Activated naive CD4-positive, alpha-beta T cell treated with Interleukin-2 at 50 U/mL for 16 hours (primary cell): ENCODE measurements around the gene RERE.

Source experiments
- DNase-seq: peaks from one replicate; pipeline ENCODE4 v3.0.0-alpha.2; 2020

RERE gene

DNA sequence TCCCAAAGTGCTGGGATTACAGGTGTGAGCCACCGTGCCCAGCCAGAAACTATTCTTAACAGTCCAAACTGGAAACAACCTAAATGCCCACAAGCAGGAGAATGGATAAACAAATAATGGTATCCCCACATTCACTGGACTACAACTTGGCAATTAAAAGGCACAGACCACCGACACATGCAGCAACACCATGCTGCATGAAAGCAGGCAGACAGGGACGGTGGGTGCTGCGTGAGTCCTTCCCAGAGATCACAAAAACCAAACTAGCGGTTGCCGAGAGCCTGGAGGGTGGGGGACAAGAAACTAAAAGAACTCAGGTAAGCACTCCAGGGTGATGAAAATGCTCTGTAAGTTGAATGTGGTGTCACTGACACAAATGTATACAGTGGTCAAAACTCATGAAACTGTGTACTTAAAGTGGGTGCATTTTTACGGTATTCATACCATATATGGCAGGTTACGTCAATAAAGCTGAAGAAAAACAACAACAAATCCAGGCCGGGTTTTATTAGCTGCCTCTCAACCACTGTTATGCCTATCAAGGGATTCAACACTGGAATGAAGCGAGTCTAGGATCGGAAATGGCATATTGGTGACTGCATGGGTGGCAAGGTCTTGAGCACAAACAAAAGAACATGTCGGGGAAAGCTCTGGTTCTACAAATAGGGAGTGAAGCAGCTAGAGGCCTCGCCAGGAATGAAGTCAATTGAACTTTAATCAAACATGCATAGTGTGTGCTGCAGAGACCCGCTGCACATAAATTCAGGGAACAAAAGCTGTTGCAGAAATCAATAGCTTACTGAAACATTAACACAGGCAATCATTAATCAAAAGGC is 447.2 kb downstream of the RERE start:
- DNase-seq, result no peak

DNA sequence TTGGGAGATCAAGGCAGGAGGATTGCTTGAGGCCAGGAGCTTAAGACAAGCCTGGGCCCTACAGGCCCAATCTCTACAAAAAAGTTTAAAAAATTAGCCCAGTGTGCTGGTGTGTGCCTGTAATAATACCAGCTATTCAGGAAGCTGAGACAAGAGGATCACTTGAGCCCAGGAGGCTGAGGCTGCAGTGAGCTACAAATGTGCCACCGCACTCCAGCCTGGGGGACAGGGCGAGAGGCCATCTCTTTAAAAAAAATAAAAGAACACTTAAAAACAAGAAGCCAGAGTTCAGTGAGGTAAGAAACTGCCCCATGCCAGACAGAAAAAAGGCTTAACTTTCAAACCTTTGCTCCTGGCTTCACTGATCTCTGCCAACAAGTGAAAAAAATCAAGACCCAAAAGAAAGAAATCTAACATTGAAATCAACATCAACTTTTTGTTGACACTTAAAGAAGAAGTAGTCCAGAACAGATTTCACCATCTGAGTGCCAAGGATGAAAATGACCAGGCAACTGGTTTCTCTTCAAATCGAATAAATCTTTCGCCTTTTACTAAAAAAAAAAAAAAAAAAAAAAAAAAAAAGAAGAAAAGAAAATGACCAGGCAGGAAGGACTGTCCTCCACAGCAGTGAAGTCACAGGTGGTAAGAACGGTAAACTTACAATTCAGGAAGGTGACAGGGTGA is 448.3 kb downstream of the RERE start:
- no peak for DNase-seq

DNA sequence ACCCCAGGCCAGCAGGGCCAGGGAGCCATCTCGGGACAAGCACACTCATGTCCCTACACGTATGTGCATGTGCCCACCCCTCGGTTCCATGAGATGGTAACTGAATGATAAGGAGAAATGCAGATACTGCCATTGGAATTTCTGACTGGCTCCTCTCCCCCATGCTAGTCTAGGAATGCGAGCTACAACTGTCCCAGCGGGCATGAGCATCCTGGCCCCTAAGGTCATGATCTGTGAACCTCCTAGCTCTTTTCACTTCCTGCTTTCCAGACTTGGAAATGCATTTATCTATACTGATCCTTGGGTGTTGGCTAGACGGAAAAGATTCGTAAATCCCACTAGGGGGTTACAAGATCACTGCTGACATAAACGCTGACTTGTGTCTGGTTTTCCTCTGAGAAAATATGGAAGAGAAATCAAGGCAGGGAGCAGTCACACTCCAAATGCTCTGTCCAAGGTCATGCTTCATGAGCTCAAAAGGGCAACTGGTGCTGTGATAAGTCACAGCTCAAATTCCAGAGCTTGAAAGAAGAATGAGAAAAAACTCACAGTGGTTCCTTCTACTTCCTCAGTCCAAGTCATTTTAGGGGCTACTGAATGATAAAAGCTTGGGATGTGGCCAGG is 449.8 kb downstream of the RERE start:
- DNase-seq, result no peak

DNA sequence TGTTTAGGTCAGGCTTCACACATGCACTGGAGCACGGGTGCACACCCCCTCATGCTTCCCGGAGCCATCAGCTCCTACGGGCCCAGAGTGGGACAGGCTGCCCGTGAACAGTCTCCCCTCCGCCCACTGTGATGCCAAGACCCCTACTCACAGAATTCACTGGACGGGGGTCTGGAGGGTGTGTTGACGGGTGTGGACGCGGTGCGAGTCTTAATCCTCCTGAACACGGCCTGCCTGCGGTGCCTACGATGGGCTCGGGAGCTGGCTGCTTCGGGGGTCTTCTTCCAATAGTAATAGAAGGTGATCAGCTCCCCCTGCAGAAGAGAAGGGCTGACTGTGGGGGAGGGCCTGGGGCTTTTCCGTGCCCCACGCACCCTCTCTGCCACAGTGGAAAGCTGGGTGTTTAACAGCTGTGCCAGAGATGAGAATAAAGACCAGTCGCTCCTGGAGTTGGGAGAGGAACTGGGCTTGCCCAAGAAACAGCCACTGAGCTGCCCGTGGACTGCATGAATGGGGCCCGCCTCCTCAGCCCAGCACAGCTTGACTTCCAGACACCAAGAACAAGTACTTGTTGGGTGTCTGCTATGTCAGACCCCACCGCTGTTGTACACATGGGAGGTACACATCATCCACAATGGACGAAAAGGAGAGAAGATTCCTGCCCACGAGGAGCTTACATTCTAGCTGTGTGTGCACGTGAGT is 451.6 kb downstream of the RERE start:
- no peak for DNase-seq

DNA sequence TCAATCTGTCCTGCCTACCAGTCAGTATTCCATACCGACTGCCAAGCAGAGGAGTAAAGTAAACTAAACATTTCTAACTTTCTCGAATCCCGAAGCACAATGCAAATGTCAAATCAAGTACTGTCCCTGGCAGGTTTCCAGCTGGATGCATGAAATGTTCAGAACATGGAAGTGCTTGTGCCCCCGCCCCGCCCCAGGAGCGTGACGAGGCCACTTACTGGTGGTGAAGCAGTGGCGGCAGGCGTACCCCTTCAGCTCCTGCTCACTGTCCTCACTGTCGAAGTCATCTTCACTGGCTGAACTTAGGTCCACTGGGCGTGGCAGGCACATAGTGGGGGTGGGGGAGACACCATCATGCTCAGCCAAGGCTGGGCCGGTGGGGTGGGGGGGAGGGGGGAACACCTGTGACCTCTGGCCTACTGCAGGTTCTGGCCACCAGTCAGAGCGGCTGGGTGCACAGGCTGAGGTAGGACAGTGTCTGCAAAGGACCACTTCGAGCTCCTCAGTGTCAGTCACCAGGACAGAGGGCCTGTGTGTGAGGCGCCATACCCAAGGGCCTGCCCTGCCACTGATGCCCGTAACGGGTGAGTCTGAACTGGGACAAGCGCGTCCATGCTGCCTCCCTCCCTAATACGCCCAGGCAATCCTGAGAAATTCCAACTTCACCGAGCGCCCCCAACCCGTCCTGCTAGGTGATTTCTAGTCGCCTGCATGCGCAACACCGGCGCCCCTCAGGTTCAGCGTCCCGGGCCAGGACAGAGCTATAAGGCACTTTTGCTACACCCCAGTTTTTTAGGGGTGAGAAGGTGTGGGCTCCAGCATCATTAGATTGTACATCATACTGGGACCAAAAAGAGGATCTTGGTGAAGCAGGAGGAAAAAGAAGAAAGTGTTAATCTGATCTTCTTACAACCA is 452.7 kb downstream of the RERE start:
- no peak for DNase-seq

DNA sequence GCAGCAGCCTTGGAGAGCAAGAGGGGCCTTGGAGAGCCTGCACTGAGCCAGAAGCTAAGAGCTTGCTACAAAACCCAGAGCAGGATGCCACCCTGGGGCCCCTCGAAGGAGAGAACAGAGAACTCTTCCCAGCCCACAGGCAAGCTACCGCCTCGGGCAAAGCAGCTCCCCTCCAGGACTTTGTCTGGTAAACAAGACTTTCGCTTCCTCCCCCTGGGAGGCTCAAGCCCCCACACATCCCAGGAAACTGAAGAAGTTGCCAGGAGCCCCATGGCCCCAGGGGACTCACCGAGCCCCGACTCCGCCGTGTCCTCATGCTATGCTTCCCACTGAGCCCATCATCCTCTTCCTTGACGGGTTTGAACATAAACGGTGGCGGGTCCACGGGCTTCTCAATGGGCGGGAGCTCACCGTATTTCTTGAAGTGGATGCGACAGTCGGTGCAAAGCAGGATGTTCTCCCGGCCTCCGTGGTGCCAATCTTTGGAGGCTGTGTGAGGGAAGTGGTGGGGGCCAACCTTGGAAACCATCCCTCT is 453.6 kb downstream of the RERE start:
- no peak for DNase-seq

DNA sequence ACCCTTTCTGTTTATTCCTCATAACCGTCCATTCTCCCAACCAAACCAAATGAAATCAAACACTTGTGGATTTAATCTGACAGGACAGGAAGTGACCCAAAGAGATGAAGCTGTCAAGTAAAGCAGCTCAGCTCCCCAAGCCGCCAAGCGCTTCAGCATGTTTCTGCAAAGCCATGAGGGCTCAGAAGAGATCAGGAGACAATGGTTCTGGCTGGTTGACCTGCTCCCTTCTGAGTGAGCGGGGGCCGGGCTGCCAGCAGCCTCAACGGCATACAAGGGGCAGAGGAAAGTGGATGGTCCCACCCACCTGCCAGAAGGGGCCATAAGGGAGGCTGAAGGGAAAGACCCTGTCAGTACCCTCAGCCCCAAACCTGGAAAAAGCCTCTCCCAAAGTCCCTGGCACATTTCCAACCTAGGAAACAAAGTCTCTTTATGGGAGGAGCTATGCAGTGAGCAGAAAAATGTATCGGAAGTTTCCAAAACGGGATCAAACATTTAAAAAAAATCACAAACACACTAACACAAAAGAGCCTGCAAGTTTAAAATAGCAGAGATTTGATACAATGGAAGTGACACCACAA is 454.2 kb downstream of the RERE start:
- no peak for DNase-seq

DNA sequence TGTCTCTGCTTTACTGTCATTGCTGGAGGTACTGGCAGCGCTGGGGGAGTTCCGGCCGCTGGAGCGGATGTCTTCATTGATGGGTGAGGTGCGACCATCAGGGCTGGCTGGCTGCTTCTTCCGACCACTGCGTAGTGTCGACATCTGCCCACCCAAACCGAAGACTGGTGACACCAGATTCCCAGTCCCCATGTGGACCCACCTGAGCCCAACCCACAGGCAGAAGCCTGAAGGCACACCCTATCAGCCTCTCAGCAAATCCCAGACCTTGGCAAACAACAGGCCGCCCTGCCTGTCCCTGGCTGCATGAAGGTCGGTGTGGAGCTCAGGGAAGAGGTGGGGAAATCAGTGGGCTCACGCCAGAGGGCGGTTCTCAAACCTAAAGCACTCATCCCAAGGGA is 454.7 kb downstream of the RERE start:
- DNase-seq, result no peak

DNA sequence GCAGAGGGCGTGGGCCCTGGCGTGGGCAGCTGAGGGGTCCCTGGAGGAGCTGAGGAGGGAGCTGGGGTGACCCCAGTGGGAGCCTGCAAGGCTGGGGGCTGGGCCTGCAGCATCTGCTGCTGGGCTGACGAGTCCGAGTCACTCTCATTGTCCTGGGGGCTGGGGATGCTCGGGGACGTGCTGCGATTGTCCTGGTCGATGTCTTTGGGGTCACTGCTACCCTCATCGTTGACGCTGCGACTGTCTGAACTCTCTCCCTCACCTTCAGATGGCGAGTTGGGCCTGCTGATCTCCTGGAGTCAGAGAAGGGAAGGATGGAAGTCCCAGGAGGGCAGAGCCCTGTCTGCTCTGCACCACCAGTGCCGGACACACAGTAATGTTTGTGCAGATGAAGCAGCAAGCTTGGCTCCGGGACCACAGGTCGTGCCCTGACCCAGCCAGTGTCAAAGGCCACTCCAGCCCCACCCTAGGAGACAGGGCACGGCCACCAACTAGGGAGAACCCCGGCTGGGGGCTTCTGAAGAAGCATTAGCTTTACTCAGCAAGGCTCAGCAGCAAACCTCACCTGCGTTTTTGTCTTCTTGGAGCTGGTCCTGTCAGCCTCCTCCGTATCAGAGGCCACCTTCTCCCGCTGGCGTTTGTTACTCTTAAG is 456.1 kb downstream of the RERE start:
- DNase-seq, result no peak

DNA sequence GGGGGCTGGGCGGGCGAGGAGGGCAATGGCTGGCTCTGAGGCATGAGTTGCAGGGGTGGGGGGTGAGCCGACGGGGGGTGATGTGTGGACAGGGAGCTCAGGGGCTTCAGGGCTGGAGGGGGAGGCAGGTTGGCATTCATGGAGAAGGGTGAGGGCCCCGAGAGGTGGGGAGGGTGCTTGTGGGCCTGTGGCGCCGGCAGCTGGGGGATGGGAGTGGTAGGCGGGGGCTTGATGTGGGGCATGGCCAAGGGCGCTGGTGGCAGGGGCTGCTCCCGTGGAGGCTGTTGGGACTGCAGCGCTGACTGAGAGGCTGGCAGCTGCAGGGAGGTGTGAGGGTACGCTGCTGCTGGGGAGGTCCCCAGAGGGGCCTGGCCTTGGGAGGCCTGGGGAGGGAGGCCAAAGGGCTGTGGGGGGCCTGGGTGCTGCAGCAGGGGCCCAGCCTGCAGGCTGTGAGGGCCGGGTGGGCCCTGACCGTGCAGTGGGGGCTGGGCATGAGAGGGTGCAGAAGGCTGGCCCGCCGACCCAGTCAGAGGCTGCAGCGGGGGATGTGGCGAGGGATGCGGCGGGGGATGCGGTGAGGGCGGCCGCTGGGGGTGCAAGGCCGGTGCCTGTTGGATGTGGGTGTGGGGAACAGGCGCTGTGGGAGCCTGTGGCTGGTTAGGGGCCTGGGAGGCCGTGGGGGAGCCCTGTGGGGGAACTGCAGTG is 456.8 kb downstream of the RERE start:
- no peak for DNase-seq

DNA sequence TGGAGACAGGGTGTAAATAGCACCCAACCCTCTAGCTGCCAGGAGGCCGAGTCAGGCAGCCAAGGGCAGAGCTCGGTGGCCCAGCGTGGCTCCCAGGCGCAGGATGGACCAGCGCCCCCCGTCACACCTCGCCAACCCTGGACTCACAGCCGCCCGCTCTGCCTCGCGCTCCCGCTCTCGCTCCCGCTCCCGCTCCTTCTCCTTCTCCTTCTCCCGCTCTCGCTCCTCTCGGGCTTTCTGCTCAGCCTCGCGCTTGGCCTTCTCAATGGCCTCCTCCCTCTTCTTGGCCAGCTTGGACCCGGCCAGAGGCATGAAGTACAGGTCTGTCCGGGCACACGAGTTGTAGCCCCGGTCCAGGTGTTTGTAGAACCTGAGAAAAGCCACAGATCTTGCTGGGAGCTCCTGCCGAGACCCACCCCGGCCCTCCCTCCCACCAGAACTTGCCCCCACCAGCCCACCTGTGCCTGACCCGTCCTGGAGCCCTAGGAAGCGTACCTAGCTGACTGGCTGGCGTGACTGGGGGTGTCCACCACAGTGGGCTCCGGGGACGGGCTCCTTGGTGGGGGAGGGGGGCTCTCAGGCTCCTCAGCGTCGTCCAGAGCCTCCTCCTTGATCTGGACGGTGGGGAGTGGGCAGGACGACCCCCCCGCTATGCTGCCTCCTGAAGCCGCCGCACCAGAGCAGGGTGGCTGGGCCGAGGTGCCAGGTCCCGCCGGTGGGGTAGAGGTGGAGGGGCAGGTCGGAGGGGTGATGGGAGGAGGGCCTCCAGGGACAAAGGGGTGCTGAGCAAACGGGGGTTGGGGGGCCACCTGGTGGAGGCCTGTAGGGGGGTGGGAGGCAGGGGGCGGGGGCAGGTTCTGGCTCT is 457.6 kb downstream of the RERE start:
- no peak for DNase-seq

DNA sequence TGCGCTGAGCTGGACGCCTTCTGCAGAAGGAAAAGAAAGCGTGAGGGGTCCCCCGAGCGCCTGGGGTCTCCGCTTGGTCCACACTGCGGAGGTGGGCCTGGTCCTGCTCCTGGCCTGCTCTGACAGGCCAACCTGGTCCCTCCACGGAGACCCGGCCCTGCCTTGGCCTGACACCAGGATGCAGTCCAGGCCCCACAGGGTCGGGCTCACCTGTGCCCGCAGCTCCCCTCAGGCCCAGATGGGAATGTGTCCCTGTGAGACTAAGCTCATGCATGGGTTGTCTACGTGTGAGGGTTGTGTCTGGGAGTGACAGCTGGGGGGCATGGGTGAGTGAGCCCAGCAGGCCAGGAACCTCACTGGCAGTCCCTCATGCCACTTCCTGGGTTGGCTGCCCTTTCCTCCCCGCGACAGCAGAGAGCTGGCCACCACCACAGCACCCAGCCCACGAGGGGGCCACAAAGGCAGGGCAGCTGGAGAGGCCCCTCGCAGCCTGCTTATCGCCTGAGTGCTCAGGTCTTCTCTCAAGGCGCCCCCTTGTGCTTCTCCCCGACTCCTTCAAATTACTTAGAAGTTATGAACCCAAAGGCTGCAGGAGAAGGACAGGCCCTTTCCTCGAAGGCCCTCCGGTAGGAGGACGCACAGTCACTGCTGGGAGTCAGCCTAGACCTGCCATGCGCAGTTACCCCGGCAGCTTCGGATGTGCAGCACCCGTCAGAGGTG is 458.4 kb downstream of the RERE start:
- no peak for DNase-seq

DNA sequence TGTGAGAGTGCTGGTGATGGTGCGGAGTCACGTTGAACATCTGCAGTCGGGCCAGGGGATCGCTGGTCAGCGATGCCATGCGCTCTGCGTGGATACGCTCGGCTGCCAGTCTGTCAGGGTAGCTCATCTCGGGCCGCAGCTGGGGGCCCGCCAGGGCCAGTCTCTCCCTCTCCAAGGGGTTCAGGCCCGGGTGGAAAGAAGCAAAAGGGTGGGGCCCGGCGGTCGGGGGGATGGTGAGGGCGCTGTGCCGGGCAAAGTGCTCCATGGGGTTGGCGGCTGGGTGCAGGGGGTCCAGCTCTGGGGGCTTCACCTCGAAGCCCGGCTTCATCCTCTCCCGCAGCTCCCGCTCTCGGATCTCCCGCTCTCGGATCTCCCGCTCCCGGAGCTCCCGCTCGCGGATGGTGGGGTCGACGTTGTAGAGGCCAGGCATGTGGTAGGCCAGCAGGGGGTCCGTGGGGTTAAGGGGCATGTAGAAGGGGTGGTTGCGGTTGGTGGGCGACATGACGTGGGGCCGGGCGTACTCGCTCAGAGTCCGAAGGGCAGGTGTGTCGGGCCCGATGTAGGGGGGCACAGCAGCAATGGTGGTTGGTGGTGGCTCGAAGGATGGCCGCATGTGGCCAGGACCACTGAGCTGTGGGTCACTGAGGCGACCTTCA is 459.1 kb downstream of the RERE start:
- no peak for DNase-seq

DNA sequence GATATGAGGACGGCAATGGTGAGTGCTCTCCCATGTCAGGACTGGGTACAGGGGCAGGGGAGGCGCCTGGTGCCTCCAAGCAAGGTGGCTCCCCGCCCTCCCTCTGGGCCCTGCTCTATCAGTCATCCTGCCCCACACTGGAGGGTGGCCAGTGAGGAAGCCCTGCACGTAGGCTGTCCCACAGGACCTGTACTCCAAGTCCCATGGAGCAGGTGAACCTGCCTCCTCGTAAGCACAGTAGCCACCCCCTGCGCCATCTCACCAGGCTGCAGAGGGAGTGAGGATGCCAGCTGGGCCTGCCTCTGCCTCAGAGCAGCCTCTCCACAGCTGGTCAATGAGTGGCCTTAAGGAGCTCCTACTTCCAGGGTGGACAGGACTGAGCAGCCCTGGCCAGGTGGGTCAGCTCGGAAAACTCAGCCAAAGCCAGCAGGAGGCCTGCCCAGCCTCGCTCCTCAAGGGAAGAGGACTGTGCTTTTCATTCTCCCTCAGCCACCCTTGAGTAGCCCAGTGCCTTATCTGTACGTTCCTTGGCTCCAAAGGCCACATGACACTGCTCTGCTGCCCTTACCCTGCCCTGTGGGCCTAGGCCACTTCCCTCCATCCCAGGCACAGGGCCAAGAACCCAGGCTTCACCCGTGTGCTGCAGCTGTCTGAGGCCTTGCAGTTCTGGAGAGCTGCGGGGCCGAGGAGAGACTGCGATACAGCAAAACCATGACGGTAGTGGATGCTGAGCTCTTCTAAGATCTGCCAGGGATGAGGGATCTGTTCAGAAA is 459.9 kb downstream of the RERE start:
- no peak for DNase-seq

DNA sequence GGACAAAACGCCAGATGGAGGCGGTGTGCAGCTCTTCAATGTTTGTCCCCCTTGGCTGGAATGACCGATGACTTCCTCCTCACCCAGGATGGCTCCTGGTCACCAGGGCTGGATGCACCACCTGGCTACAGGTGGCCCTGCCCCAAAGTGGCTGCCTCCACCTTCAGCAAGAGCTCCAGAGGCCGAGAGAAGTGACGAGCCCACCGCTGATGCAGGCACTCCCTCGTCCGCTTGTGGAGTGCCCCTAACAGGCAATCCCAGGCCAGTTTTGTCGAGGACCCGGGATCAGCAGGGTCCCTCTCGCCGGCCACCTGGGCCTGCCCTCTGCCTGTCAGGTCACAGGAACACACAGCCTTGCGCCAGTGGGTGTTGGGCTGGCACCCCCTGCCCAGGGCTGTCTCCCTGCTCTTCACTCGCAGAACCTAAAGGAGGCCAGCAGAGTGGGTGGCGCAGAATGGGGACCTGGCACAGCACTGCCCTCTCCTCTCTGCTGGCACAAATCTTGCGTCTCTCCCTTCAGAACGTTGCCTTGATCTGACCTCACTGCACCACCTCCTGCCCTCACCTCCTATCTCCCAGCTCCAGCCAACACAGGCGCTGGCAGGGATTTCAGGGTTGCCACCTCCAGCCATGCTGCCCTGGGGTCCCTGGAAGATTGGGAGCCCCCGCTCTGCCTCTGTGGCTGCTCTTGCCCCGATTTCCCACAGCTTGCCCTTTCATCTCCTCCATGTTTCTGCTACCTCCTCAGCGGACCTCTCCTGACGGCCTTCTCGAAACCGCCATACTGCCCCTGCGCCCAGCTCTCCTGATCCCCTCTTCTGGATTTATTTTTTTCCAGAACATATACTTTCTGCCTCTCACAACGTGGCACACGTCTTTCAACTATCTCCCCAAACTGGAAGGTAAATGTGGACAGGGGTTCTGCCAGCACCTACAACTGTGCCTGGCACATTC is 460.9 kb downstream of the RERE start:
- no peak for DNase-seq
